ENCODE results near the gene AGPAT3. TPM values are rescaled to one million over a fixed set of nuclear protein-coding genes. Genes with fewer than 3 reads are reported as not detected.
"Not testable (repeated sequence)": the region's sequence is repeated elsewhere in the genome, so short reads cannot be mapped to it uniquely, and the experiment has no call there.

The AGPAT3 gene
- total and polyA plus RNA-seq, 5 donors from 2014 or later = 13.3 to 67.8 (median 18.1) TPM

DNA sequence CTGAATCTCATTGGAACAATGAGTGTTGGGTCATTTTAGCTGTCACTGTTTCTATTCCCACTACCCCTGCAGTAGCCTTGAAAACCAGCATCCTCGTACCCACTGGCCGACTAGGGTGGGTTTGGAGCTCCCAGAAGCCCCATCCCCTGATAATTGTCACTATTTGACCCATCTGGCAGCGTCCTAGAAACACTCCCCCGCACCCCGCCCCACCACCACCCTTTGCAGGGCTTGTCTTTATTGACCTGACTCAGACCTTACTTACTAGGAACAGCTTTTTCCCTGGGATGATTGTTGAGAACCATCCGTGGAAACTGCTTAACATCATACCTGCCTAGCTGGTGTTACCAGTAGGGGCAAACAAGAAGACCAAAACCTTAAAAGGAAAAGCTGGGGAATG is 28.4 kb upstream of the AGPAT3 start:
- Histone ChIP-seq H3K36me3 (ENCODE audit: control insufficient read depth, insufficient read depth, low read length) (no peaks in the 10 kb centered on the region), H3K4me3 (ENCODE audit: low read depth, low read length) (no peak overlapping the region), H3K27me3 (ENCODE audit: control insufficient read depth, insufficient read depth, low read length) (peaks cover 2% of the 10 kb centered on the region), H3K9me3 (ENCODE audit: control insufficient read depth in 2 of 2, low read length in 2 of 2) (no peaks in the 10 kb centered on the region), H3K27ac (ENCODE audit: insufficient read depth, low read length, poor library complexity, severe bottlenecking) (no peak overlapping the region), H3K4me1 (ENCODE audit: control insufficient read depth, insufficient read depth, low read length, poor library complexity, severe bottlenecking) (no peaks in the 10 kb centered on the region)
- H3K27me3 Mint-ChIP-seq = peaks cover 47% of the 10 kb centered on the region
- H3K9me3 Mint-ChIP-seq = no peaks in the 10 kb centered on the region
- H3K36me3 Mint-ChIP-seq = no peaks in the 10 kb centered on the region
- no peak overlapping the region for H3K4me3 Mint-ChIP-seq
- DNase-seq = no peak
- H3K27ac Mint-ChIP-seq = no peak overlapping the region
- no peak for ATAC-seq (ENCODE audit: low read depth in 2 of 2)
- H3K4me1 Mint-ChIP-seq = no peaks in the 10 kb centered on the region

- Histone ChIP-seq H3K27ac (ENCODE audit: insufficient read depth, low read length, poor library complexity, severe bottlenecking) (no peak overlapping the region), H3K36me3 (ENCODE audit: control insufficient read depth, insufficient read depth, low read length) (no peaks in the 10 kb centered on the region), H3K9me3 (ENCODE audit: control insufficient read depth in 2 of 2, low read length in 2 of 2) (no peaks in the 10 kb centered on the region), H3K27me3 (ENCODE audit: control insufficient read depth, insufficient read depth, low read length) (peaks cover 2% of the 10 kb centered on the region), H3K4me1 (ENCODE audit: control insufficient read depth, insufficient read depth, low read length, poor library complexity, severe bottlenecking) (no peaks in the 10 kb centered on the region), H3K4me3 (ENCODE audit: low read depth, low read length) (no peak overlapping the region)
- no peak overlapping the region for H3K4me3 Mint-ChIP-seq
- H3K27ac Mint-ChIP-seq = no peak overlapping the region
- H3K36me3 Mint-ChIP-seq = no peaks in the 10 kb centered on the region
- H3K9me3 Mint-ChIP-seq = no peaks in the 10 kb centered on the region
- peaks cover 5 to 10% (median 6%) of the 10 kb centered on the region in 4 donors for H3K4me1 Mint-ChIP-seq
- peaks cover 25% of the 10 kb centered on the region for H3K27me3 Mint-ChIP-seq
- DNase-seq = no peak
- ATAC-seq (ENCODE audit: low read depth in 2 of 2) = no peak
Measured at GRCh38 chr21:43840259-43840658, 24.8 kb upstream of the AGPAT3 start.

DNA sequence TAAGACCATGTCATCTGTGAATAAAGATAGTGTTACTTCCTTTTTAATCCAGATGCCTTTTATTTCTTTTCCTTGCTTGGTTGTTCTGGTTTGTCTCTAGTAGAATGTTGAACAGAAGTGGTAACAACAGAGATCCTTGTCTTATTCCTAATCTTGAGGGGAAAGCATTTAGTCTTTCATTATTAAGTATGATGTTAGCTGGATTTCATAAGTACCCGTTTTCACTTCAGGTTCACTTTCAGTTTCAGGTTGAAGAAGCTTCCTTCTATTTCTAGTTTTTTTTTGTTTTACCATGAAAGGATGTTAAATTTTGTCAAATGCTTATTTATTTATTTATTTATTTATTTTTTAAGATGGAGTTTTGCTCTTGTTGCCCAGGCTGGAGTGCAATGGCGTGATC is 22.3 kb upstream of the AGPAT3 start:
- DNase-seq (peak in 1 of 3 donors; percentile 73), ATAC-seq (ENCODE audit: low read depth in 2 of 2) (no peak)
- H3K36me3 ChIP-seq (ENCODE audit: control insufficient read depth, insufficient read depth, low read length) = no peaks in the 10 kb centered on the region
- no peaks in the 10 kb centered on the region for H3K4me1 ChIP-seq (ENCODE audit: control insufficient read depth, insufficient read depth, low read length, poor library complexity, severe bottlenecking)
- H3K4me1 Mint-ChIP-seq = peaks cover 5 to 10% (median 6%) of the 10 kb centered on the region in 4 donors
- H3K27ac Mint-ChIP-seq = peak overlapping the region in 2 of 3 donors; percentile 36 to 53
- no peaks in the 10 kb centered on the region for H3K27me3 ChIP-seq (ENCODE audit: control insufficient read depth, insufficient read depth, low read length)
- no peak overlapping the region for H3K27ac ChIP-seq (ENCODE audit: insufficient read depth, low read length, poor library complexity, severe bottlenecking)
- H3K27me3 Mint-ChIP-seq = peaks cover 14% of the 10 kb centered on the region
- peak overlapping the region in 3 of 4 donors; percentile 29 to 66 (median 44) for H3K4me3 Mint-ChIP-seq
- peak overlapping the region; percentile 69 for H3K4me3 ChIP-seq (ENCODE audit: low read depth, low read length)
- H3K36me3 Mint-ChIP-seq = no peaks in the 10 kb centered on the region
- H3K9me3 Mint-ChIP-seq = no peaks in the 10 kb centered on the region
- no peaks in the 10 kb centered on the region for H3K9me3 ChIP-seq (ENCODE audit: control insufficient read depth in 2 of 2, low read length in 2 of 2)

- not testable (repeated sequence) for H3K36me3 ChIP-seq (ENCODE audit: control insufficient read depth, insufficient read depth, low read length); H3K27ac Mint-ChIP-seq; H3K9me3 Mint-ChIP-seq; H3K36me3 Mint-ChIP-seq; H3K9me3 ChIP-seq (ENCODE audit: control insufficient read depth in 2 of 2, low read length in 2 of 2); H3K27me3 Mint-ChIP-seq; H3K4me1 ChIP-seq (ENCODE audit: control insufficient read depth, insufficient read depth, low read length, poor library complexity, severe bottlenecking); H3K4me3 Mint-ChIP-seq; H3K27ac ChIP-seq (ENCODE audit: insufficient read depth, low read length, poor library complexity, severe bottlenecking); DNase-seq; H3K4me3 ChIP-seq (ENCODE audit: low read depth, low read length); H3K27me3 ChIP-seq (ENCODE audit: control insufficient read depth, insufficient read depth, low read length); ATAC-seq (ENCODE audit: low read depth in 2 of 2)
- peaks cover 5 to 12% (median 8%) of the 10 kb centered on the region in 4 donors for H3K4me1 Mint-ChIP-seq
Measured at GRCh38 chr21:43844906-43845305, 20.1 kb upstream of the AGPAT3 start.

GRCh38 chr21:43845386-43845785 is 19.6 kb upstream of the AGPAT3 start:
- ATAC-seq (ENCODE audit: low read depth in 2 of 2) = no peak
- Mint-ChIP-seq H3K4me3 (no peak overlapping the region), H3K4me1 (peaks cover 5 to 12% (median 8%) of the 10 kb centered on the region in 4 donors), H3K9me3 (no peaks in the 10 kb centered on the region), H3K27me3 (peaks cover 2% of the 10 kb centered on the region), H3K27ac (no peak overlapping the region), H3K36me3 (no peaks in the 10 kb centered on the region)
- Histone ChIP-seq H3K4me3 (ENCODE audit: low read depth, low read length) (no peak overlapping the region), H3K4me1 (ENCODE audit: control insufficient read depth, insufficient read depth, low read length, poor library complexity, severe bottlenecking) (no peaks in the 10 kb centered on the region), H3K27me3 (ENCODE audit: control insufficient read depth, insufficient read depth, low read length) (no peaks in the 10 kb centered on the region), H3K9me3 (ENCODE audit: control insufficient read depth in 2 of 2, low read length in 2 of 2) (no peaks in the 10 kb centered on the region), H3K27ac (ENCODE audit: insufficient read depth, low read length, poor library complexity, severe bottlenecking) (no peak overlapping the region), H3K36me3 (ENCODE audit: control insufficient read depth, insufficient read depth, low read length) (no peaks in the 10 kb centered on the region)
- DNase-seq = no peak

GRCh38 chr21:43846430-43846829 is 18.6 kb upstream of the AGPAT3 start:
- no peak for ATAC-seq (ENCODE audit: low read depth in 2 of 2)
- H3K27ac Mint-ChIP-seq = no peak overlapping the region
- no peaks in the 10 kb centered on the region for H3K36me3 Mint-ChIP-seq

GRCh38 chr21:43847301-43847700 is 17.7 kb upstream of the AGPAT3 start:
- Mint-ChIP-seq H3K9me3 (peaks cover 0 to 2% (median 0%) of the 10 kb centered on the region in 7 donors), H3K4me1 (peaks cover 5 to 12% (median 8%) of the 10 kb centered on the region in 4 donors), H3K36me3 (no peaks in the 10 kb centered on the region), H3K27ac (no peak overlapping the region), H3K4me3 (no peak overlapping the region), H3K27me3 (no peaks in the 10 kb centered on the region)
- H3K9me3 ChIP-seq (ENCODE audit: control insufficient read depth in 2 of 2, low read length in 2 of 2) = no peaks in the 10 kb centered on the region
- DNase-seq (no peak), ATAC-seq (ENCODE audit: low read depth in 2 of 2) (no peak)
- no peak overlapping the region for H3K4me3 ChIP-seq (ENCODE audit: low read depth, low read length)
- H3K4me1 ChIP-seq (ENCODE audit: control insufficient read depth, insufficient read depth, low read length, poor library complexity, severe bottlenecking) = no peaks in the 10 kb centered on the region
- H3K27ac ChIP-seq (ENCODE audit: insufficient read depth, low read length, poor library complexity, severe bottlenecking) = no peak overlapping the region
- H3K27me3 ChIP-seq (ENCODE audit: control insufficient read depth, insufficient read depth, low read length) = no peaks in the 10 kb centered on the region
- H3K36me3 ChIP-seq (ENCODE audit: control insufficient read depth, insufficient read depth, low read length) = no peaks in the 10 kb centered on the region

More at GRCh38 chr21:43846430-43846829, 18.6 kb upstream of the AGPAT3 start:
- Mint-ChIP-seq H3K9me3 (peaks cover 0 to 2% (median 0%) of the 10 kb centered on the region in 7 donors), H3K27me3 (no peaks in the 10 kb centered on the region), H3K4me1 (peaks cover 5 to 12% (median 8%) of the 10 kb centered on the region in 4 donors), H3K4me3 (no peak overlapping the region)
- H3K27me3 ChIP-seq (ENCODE audit: control insufficient read depth, insufficient read depth, low read length) = no peaks in the 10 kb centered on the region
- H3K4me1 ChIP-seq (ENCODE audit: control insufficient read depth, insufficient read depth, low read length, poor library complexity, severe bottlenecking) = no peaks in the 10 kb centered on the region
- no peak overlapping the region for H3K4me3 ChIP-seq (ENCODE audit: low read depth, low read length)
- no peak overlapping the region for H3K27ac ChIP-seq (ENCODE audit: insufficient read depth, low read length, poor library complexity, severe bottlenecking)
- no peak for DNase-seq
- H3K9me3 ChIP-seq (ENCODE audit: control insufficient read depth in 2 of 2, low read length in 2 of 2) = no peaks in the 10 kb centered on the region
- no peaks in the 10 kb centered on the region for H3K36me3 ChIP-seq (ENCODE audit: control insufficient read depth, insufficient read depth, low read length)

DNA sequence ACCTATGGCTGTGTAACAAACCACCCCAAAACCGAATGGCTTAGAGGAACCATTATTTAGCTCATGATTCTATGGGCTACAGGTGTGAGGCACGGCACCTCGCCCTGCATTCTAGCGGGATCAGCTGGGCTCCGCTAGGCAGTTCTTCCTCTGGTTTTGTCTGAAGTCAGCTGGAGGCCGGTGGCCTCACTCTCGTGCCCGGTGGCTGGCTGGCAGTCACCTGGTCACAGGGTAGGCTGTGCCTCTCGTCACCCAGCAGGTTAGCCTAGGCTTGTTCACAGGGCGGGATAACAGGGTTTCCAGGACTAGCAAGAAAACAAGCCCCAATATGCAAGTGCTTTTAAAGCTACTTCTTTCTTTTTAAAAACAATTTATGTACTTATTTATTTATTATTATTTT is 16.3 kb upstream of the AGPAT3 start:
- no peaks in the 10 kb centered on the region for H3K27me3 ChIP-seq (ENCODE audit: control insufficient read depth, insufficient read depth, low read length)
- H3K4me3 ChIP-seq (ENCODE audit: low read depth, low read length) = no peak overlapping the region
- H3K9me3 ChIP-seq (ENCODE audit: control insufficient read depth in 2 of 2, low read length in 2 of 2) = no peaks in the 10 kb centered on the region
- DNase-seq = no peak
- H3K4me1 ChIP-seq (ENCODE audit: control insufficient read depth, insufficient read depth, low read length, poor library complexity, severe bottlenecking) = no peaks in the 10 kb centered on the region
- Mint-ChIP-seq H3K4me1 (peaks cover 0 to 5% (median 1%) of the 10 kb centered on the region in 4 donors), H3K4me3 (no peak overlapping the region), H3K9me3 (peaks cover 0 to 2% (median 0%) of the 10 kb centered on the region in 7 donors), H3K27ac (no peak overlapping the region), H3K27me3 (no peaks in the 10 kb centered on the region), H3K36me3 (no peaks in the 10 kb centered on the region)
- H3K27ac ChIP-seq (ENCODE audit: insufficient read depth, low read length, poor library complexity, severe bottlenecking) = no peak overlapping the region
- no peak for ATAC-seq (ENCODE audit: low read depth in 2 of 2)
- H3K36me3 ChIP-seq (ENCODE audit: control insufficient read depth, insufficient read depth, low read length) = no peaks in the 10 kb centered on the region
